ENCODE results near the gene BAIAP2. TPM values are rescaled to one million over a fixed set of nuclear protein-coding genes. Genes with fewer than 3 reads are reported as not detected.

BAIAP2 gene
- total RNA-seq, 6 experiments from 2014 or later = 30.8 to 47.4 (median 35.9) TPM

- DNase-seq = peak; percentile 98
- peak; percentile 71 for TF ChIP-seq CTCF (IDR thresholded peaks at IDR 0.05)
- peak overlapping the region; percentile 68 for H3K4me3 Mint-ChIP-seq
- no peaks in the 10 kb centered on the region for H3K36me3 Mint-ChIP-seq (ENCODE audit: low read depth)
- H3K27ac Mint-ChIP-seq = peak overlapping the region; percentile 55; the same call in 1 of the 2 replicates
- H3K27me3 Mint-ChIP-seq (ENCODE audit: insufficient read depth) = peaks cover 9% of the 10 kb centered on the region
- peaks cover 4% of the 10 kb centered on the region; the same call in 1 of the 2 replicates for H3K4me1 Mint-ChIP-seq (ENCODE audit: low read depth)
- H3K9me3 Mint-ChIP-seq = no peaks in the 10 kb centered on the region
Observed at GRCh38 chr17:81119223-81120148, 84.5 kb downstream of the BAIAP2 start.

GRCh38 chr17:81120149-81120484 lies 85.2 kb downstream of the BAIAP2 start:
- peaks cover 4% of the 10 kb centered on the region; the same call in 1 of the 2 replicates for H3K4me1 Mint-ChIP-seq (ENCODE audit: low read depth)
- no peak for TF ChIP-seq CTCF (IDR thresholded peaks at IDR 0.05)
- no peak overlapping the region for H3K4me3 Mint-ChIP-seq
- no peaks in the 10 kb centered on the region for H3K36me3 Mint-ChIP-seq (ENCODE audit: low read depth)
- no peak for DNase-seq
- no peaks in the 10 kb centered on the region for H3K9me3 Mint-ChIP-seq
- H3K27me3 Mint-ChIP-seq (ENCODE audit: insufficient read depth) = peaks cover 9% of the 10 kb centered on the region
- H3K27ac Mint-ChIP-seq = no peak overlapping the region

GRCh38 chr17:81120695-81121621 lies 86.0 kb downstream of the BAIAP2 start:
- no peak overlapping the region for H3K4me3 Mint-ChIP-seq
- DNase-seq = no peak
- H3K4me1 Mint-ChIP-seq (ENCODE audit: low read depth) = peaks cover 4% of the 10 kb centered on the region; the same call in 1 of the 2 replicates
- no peaks in the 10 kb centered on the region for H3K9me3 Mint-ChIP-seq
- no peak for TF ChIP-seq CTCF (IDR thresholded peaks at IDR 0.05)
- no peak overlapping the region for H3K27ac Mint-ChIP-seq
- H3K27me3 Mint-ChIP-seq (ENCODE audit: insufficient read depth) = peaks cover 9% of the 10 kb centered on the region
- H3K36me3 Mint-ChIP-seq (ENCODE audit: low read depth) = no peaks in the 10 kb centered on the region

GRCh38 chr17:81121841-81122733 lies 87.1 kb downstream of the BAIAP2 start:
- Mint-ChIP-seq H3K9me3 (no peaks in the 10 kb centered on the region), H3K4me1 (ENCODE audit: low read depth) (peaks cover 4% of the 10 kb centered on the region; the same call in 1 of the 2 replicates), H3K36me3 (ENCODE audit: low read depth) (no peaks in the 10 kb centered on the region), H3K27ac (no peak overlapping the region), H3K27me3 (ENCODE audit: insufficient read depth) (peaks cover 9% of the 10 kb centered on the region), H3K4me3 (no peak overlapping the region)
- no peak for TF ChIP-seq CTCF (IDR thresholded peaks at IDR 0.05)
- DNase-seq = no peak
